Neural progenitor cell (in vitro differentiated cells): Measurements from ENCODE around the gene CRIP3. TPM values are rescaled to one million over a fixed set of nuclear protein-coding genes. Genes with fewer than 3 reads are reported as not detected.
A peak's percentile ranks its signal among the peaks of the same experiment; 100 is the strongest.

Source experiments
- DNase-seq: peaks from one replicate; pipeline ENCODE4 v3.0.0-alpha.2; 2016; ENCODE audit warnings: low spot score
- H2AFZ ChIP-seq: fragments of 200-600 bp; sonication (generic); replicated peaks from 2 replicates; pipeline ENCODE4 v1.6.1; 2016; ENCODE audit warnings: antibody characterized with exemption
- H3F3A ChIP-seq: fragments of 200-600 bp; sonication (generic); 2 replicates; pipeline ENCODE4 v1.6.1; 2016; ENCODE audit warnings: antibody characterized with exemption, low read depth
- H3K27ac ChIP-seq: fragments of 200-600 bp; sonication (generic); 2 replicates; pipeline ENCODE4 v1.5.1; 2016; ENCODE audit warnings: mild to moderate bottlenecking
- H3K27me3 ChIP-seq: fragments of 200-600 bp; sonication (generic); 2 replicates; pipeline ENCODE4 v1.6.1; 2016; ENCODE audit warnings: mild to moderate bottlenecking, moderate library complexity
- H3K36me3 ChIP-seq: fragments of 200-600 bp; sonication (generic); 2 replicates; pipeline ENCODE4 v1.5.1; 2016
- H3K4me1 ChIP-seq: fragments of 200-600 bp; sonication (generic); 2 replicates; pipeline ENCODE4 v1.6.1; 2016; ENCODE audit warnings: mixed run types
- H3K4me2 ChIP-seq: fragments of 200-600 bp; sonication (generic); 2 replicates; pipeline ENCODE4 v1.6.1; 2016
- H3K4me3 ChIP-seq: fragments of 200-600 bp; sonication (generic); 2 replicates; pipeline ENCODE4 v1.5.1; 2016
- H3K79me2 ChIP-seq: fragments of 200-600 bp; sonication (generic); 2 replicates; pipeline ENCODE4 v1.6.1; 2016; ENCODE audit warnings: low read depth
- H3K9ac ChIP-seq: fragments of 200-600 bp; sonication (generic); 2 replicates; pipeline ENCODE4 v1.6.1; 2016
- H3K9me3 ChIP-seq: fragments of 200-600 bp; sonication (generic); 2 replicates; pipeline ENCODE4 v1.5.1; 2016; ENCODE audit warnings: low read depth
- H4K20me1 ChIP-seq: fragments of 200-600 bp; sonication (generic); 2 replicates; pipeline ENCODE4 v1.6.1; 2016; ENCODE audit warnings: low read depth
- H3K27ac Mint-ChIP-seq: 3 replicates; pipeline ENCODE4 v1.8.0; 2021; ENCODE audit warnings: mixed read lengths
- H3K27me3 Mint-ChIP-seq: 2 replicates; pipeline ENCODE4 v1.8.0; 2022; ENCODE audit warnings: low read depth, mild to moderate bottlenecking, inconsistent platforms, moderate library complexity, mixed read lengths; ENCODE audit not compliant: insufficient read depth
- H3K36me3 Mint-ChIP-seq: 3 replicates; pipeline ENCODE4 v1.8.0; 2021; ENCODE audit warnings: mixed read lengths
- H3K4me1 Mint-ChIP-seq: 3 replicates; pipeline ENCODE4 v1.8.0; 2021; ENCODE audit warnings: mixed read lengths
- H3K4me3 Mint-ChIP-seq: 3 replicates; pipeline ENCODE4 v1.8.0; 2021; ENCODE audit warnings: mild to moderate bottlenecking, moderate library complexity, mixed read lengths
- H3K9me3 Mint-ChIP-seq: 3 replicates; pipeline ENCODE4 v1.8.0; 2020; ENCODE audit warnings: mixed read lengths
- EZH2 ChIP-seq: fragments of 200-600 bp; sonication (generic); IDR thresholded peaks from 2 replicates; pipeline ENCODE4 v1.6.1; 2017; ENCODE audit warnings: antibody characterized with exemption, mild to moderate bottlenecking, moderate library complexity
- EZH2phosphoT487 ChIP-seq: fragments of 200-600 bp; sonication (generic); IDR thresholded peaks from 2 replicates; pipeline ENCODE4 v1.6.1; 2017; ENCODE audit warnings: antibody characterized with exemption
- total RNA-seq: library from RNA; depleted of rRNA; stranded (reverse); fragments of >200 nt; gene quantifications from 2 replicates; pipeline ENCODE4 v1.2.3, GENCODE V29; 2015; ENCODE audit warnings: low replicate concordance
- TF ChIP-seq, protein P1 (sequence below): fragments of 200-600 bp; sonication (generic); IDR thresholded peaks from 2 replicates; pipeline ENCODE4 v1.5.1; 2017; ENCODE audit warnings: antibody characterized with exemption, mild to moderate bottlenecking

The CRIP3 gene
- total RNA-seq, 1 donor from 2014 or later: 21.3 TPM

DNA sequence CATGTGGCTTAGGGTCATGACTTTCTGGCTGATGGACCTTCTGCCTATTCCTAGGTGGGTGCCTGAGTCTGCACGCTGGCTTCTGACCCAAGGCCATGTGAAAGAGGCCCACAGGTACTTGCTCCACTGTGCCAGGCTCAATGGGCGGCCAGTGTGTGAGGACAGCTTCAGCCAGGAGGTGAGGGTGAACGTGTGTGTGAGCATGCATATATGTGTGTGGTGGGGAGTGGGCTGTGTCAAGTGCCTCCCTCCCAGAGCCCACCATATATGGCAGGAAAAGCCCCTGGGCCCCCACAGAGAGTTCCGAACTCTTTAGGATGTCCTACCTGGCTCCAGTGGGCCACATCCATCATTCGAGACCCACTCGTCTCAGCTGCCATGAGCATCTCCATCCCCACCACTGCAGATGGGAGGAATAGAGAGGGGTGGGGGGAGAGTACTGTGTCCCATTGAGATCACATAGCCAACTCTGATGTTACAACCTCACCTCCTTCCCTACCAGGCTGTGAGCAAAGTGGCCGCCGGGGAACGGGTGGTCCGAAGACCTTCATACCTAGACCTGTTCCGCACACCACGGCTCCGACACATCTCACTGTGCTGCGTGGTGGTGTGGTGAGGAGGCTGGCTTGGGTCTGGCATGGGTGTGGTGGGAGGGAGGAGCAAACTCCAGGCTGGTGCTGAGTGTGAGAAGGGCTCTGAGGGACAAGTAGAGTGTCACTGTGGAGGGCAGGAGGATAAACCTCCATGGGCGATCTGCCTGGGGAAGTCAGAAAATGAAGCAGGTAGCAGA, 7.3 kb downstream of the CRIP3 start:
- H3K79me2 ChIP-seq: no peaks in the 10 kb centered on the region
- H3K36me3 Mint-ChIP-seq: no peaks in the 10 kb centered on the region
- no peaks in the 10 kb centered on the region for H3K36me3 ChIP-seq
- TF ChIP-seq, protein P1, sequence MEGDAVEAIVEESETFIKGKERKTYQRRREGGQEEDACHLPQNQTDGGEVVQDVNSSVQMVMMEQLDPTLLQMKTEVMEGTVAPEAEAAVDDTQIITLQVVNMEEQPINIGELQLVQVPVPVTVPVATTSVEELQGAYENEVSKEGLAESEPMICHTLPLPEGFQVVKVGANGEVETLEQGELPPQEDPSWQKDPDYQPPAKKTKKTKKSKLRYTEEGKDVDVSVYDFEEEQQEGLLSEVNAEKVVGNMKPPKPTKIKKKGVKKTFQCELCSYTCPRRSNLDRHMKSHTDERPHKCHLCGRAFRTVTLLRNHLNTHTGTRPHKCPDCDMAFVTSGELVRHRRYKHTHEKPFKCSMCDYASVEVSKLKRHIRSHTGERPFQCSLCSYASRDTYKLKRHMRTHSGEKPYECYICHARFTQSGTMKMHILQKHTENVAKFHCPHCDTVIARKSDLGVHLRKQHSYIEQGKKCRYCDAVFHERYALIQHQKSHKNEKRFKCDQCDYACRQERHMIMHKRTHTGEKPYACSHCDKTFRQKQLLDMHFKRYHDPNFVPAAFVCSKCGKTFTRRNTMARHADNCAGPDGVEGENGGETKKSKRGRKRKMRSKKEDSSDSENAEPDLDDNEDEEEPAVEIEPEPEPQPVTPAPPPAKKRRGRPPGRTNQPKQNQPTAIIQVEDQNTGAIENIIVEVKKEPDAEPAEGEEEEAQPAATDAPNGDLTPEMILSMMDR: no peak
- TF ChIP-seq EZH2: no peak
- TF ChIP-seq EZH2phosphoT487: no peak
- no peaks in the 10 kb centered on the region for H3K9me3 Mint-ChIP-seq
- peaks cover 12% of the 10 kb centered on the region for H3K4me1 ChIP-seq
- H3K4me2 ChIP-seq: no peak overlapping the region
- H3K9ac ChIP-seq: no peak overlapping the region
- no peaks in the 10 kb centered on the region for H3K27me3 ChIP-seq
- peaks cover 6% of the 10 kb centered on the region for H3F3A ChIP-seq
- H3K9me3 ChIP-seq: no peaks in the 10 kb centered on the region
- DNase-seq: no peak
- H3K27me3 Mint-ChIP-seq: peaks cover 6% of the 10 kb centered on the region
- H3K27ac Mint-ChIP-seq: peak overlapping the region; percentile 81
- H4K20me1 ChIP-seq: no peaks in the 10 kb centered on the region
- H3K27ac ChIP-seq: no peak overlapping the region
- H3K4me3 Mint-ChIP-seq: no peak overlapping the region
- H3K4me1 Mint-ChIP-seq: peaks cover 6% of the 10 kb centered on the region
- H3K4me3 ChIP-seq: no peak overlapping the region
- no peak overlapping the region for H2AFZ ChIP-seq

- no peak overlapping the region for H3K27ac Mint-ChIP-seq
- peaks cover 12% of the 10 kb centered on the region for H3K4me1 ChIP-seq
- no peak overlapping the region for H3K27ac ChIP-seq
- no peak overlapping the region for H3K9ac ChIP-seq
- no peak overlapping the region for H3K4me2 ChIP-seq
- no peaks in the 10 kb centered on the region for H4K20me1 ChIP-seq
- H3K36me3 ChIP-seq: no peaks in the 10 kb centered on the region
- H3K9me3 ChIP-seq: no peaks in the 10 kb centered on the region
- TF ChIP-seq EZH2phosphoT487: no peak
- TF ChIP-seq, protein P1: no peak
- no peak for TF ChIP-seq EZH2
- H3K36me3 Mint-ChIP-seq: no peaks in the 10 kb centered on the region
- H3K4me1 Mint-ChIP-seq: peaks cover 6% of the 10 kb centered on the region
- no peak overlapping the region for H3K4me3 ChIP-seq
- H3K9me3 Mint-ChIP-seq: no peaks in the 10 kb centered on the region
- no peak for DNase-seq
- peaks cover 6% of the 10 kb centered on the region for H3F3A ChIP-seq
- H3K79me2 ChIP-seq: no peaks in the 10 kb centered on the region
- peaks cover 4% of the 10 kb centered on the region for H3K27me3 Mint-ChIP-seq
- no peak overlapping the region for H3K4me3 Mint-ChIP-seq
- no peaks in the 10 kb centered on the region for H3K27me3 ChIP-seq
- no peak overlapping the region for H2AFZ ChIP-seq
Measured at GRCh38 chr6:43299338-43300293, 9.0 kb downstream of the CRIP3 start.

GRCh38 chr6:43298565-43299337, 9.9 kb downstream of the CRIP3 start:
- TF ChIP-seq, protein P1: no peak
- no peaks in the 10 kb centered on the region for H4K20me1 ChIP-seq
- no peak overlapping the region for H2AFZ ChIP-seq
- H3K9ac ChIP-seq: no peak overlapping the region
- Mint-ChIP-seq H3K27me3 (peaks cover 4% of the 10 kb centered on the region), H3K4me3 (no peak overlapping the region), H3K36me3 (no peaks in the 10 kb centered on the region), H3K9me3 (no peaks in the 10 kb centered on the region), H3K27ac (no peak overlapping the region), H3K4me1 (peaks cover 6% of the 10 kb centered on the region)
- H3K79me2 ChIP-seq: no peaks in the 10 kb centered on the region
- no peak overlapping the region for H3K4me2 ChIP-seq
- H3K4me3 ChIP-seq: no peak overlapping the region
- H3K27ac ChIP-seq: no peak overlapping the region
- peaks cover 12% of the 10 kb centered on the region for H3K4me1 ChIP-seq
- peaks cover 6% of the 10 kb centered on the region for H3F3A ChIP-seq
- no peaks in the 10 kb centered on the region for H3K27me3 ChIP-seq
- H3K36me3 ChIP-seq: no peaks in the 10 kb centered on the region
- H3K9me3 ChIP-seq: no peaks in the 10 kb centered on the region
- no peak for DNase-seq
